SK-N-SH (cell line): ENCODE data around the gene PTMS. TPM values are rescaled to one million over a fixed set of nuclear protein-coding genes. Genes with fewer than 3 reads are reported as not detected.

Experiments
- CTCF ChIA-PET: fragments of 300-600, 350-600 bp; formaldehyde crosslinking; extraction: SDS; loops from one replicate; lab custom pipeline; 2021; lab: Yijun Ruan, JAX
- POLR2A ChIA-PET: fragments of 350-600 bp; sonication (Branson Sonifier 250); formaldehyde crosslinking; extraction: SDS; loops from one replicate; lab custom pipeline; 2020; ENCODE audit warnings: antibody characterized with exemption, inconsistent platforms; lab: Yijun Ruan, JAX
- DNase-seq: peaks from one replicate; pipeline ENCODE4 v3.0.0; 2012
- H2AFZ ChIP-seq: fragments of 200-600 bp; sonication (generic); 2 replicates; pipeline ENCODE4 v1.8.1; 2016; ENCODE audit warnings: antibody characterized with exemption, mild to moderate bottlenecking, low read depth
- H3F3A ChIP-seq: fragments of 200-600 bp; sonication (generic); replicated peaks from 2 replicates; pipeline ENCODE3; 2016; ENCODE audit warnings: antibody characterized with exemption, mild to moderate bottlenecking; ENCODE audit not compliant: insufficient read depth
- H3K27ac ChIP-seq, 2 experiments: fragments of 200-500 bp in 1 of 2; fragments of 200-600 bp in 1 of 2; sonication (Bioruptor generic) in 1 of 2; sonication (generic), shearing (Covaris generic) in 1 of 2; 2 replicates each; pipeline versions ENCODE4 v1.5.1 to v1.6.1; 2014 to 2016; ENCODE audit warnings: low read depth in 2 of 2, inconsistent platforms in 1 of 2, low read length in 1 of 2, mild to moderate bottlenecking in 1 of 2, mixed read lengths in 1 of 2
- H3K27me3 ChIP-seq: fragments of 200-600 bp; sonication (generic), shearing (Covaris generic); 2 replicates; pipeline ENCODE4 v1.6.1; 2016; ENCODE audit warnings: mixed run types; ENCODE audit not compliant: insufficient read depth
- H3K36me3 ChIP-seq, 2 experiments: fragments of 200-500 bp in 1 of 2; fragments of 200-600 bp in 1 of 2; sonication (Bioruptor generic) in 1 of 2; sonication (generic) in 1 of 2; replicated peaks in 1 of 2; 2 replicates each; pipeline versions ENCODE3 to v1.5.1; 2014 to 2016; ENCODE audit warnings: low read length in 1 of 2, mild to moderate bottlenecking in 1 of 2; ENCODE audit not compliant: insufficient read depth in 2 of 2, control insufficient read depth in 1 of 2
- H3K4me1 ChIP-seq, 2 experiments: fragments of 200-500 bp in 1 of 2; fragments of 200-600 bp in 1 of 2; sonication (Bioruptor generic) in 1 of 2; sonication (generic), shearing (Covaris generic) in 1 of 2; 2 replicates each; pipeline versions ENCODE4 v1.5.1 to v1.6.1; 2014 to 2016; ENCODE audit warnings: low read depth in 1 of 2, low read length in 1 of 2, mixed run types in 1 of 2; ENCODE audit not compliant: insufficient read depth in 2 of 2, control insufficient read depth in 1 of 2
- H3K4me2 ChIP-seq: fragments of 200-600 bp; sonication (generic), shearing (Covaris generic); 2 replicates; pipeline ENCODE4 v1.6.1; 2017; ENCODE audit warnings: mixed run types
- H3K4me3 ChIP-seq, 2 experiments: fragments of 200-500 bp in 1 of 2; fragments of 200-600 bp in 1 of 2; sonication (Bioruptor generic) in 1 of 2; sonication (generic), shearing (Covaris generic) in 1 of 2; 2 replicates each; pipeline versions ENCODE4 v1.5.1 to v1.8.1; 2014 to 2016; ENCODE audit warnings: low read depth in 2 of 2, inconsistent platforms in 1 of 2, low read length in 1 of 2, mild to moderate bottlenecking in 1 of 2, mixed read lengths in 1 of 2, moderate library complexity in 1 of 2
- H3K79me2 ChIP-seq: fragments of 200-600 bp; sonication (generic); 2 replicates; pipeline ENCODE4 v1.8.1; 2017; ENCODE audit warnings: mild to moderate bottlenecking; ENCODE audit not compliant: insufficient read depth
- H3K9ac ChIP-seq: fragments of 200-600 bp; sonication (generic); 2 replicates; pipeline ENCODE4 v1.6.1; 2017; ENCODE audit warnings: mixed run types
- H3K9me2 ChIP-seq: fragments of 200-600 bp; sonication (generic); 2 replicates; pipeline ENCODE4 v1.6.1; 2017; ENCODE audit warnings: mixed run types
- H3K9me3 ChIP-seq: fragments of 200-600 bp; sonication (generic); 2 replicates; pipeline ENCODE4 v1.6.1; 2017; ENCODE audit warnings: mixed run types, mild to moderate bottlenecking, moderate library complexity
- H4K20me1 ChIP-seq: fragments of 200-600 bp; sonication (generic); 2 replicates; pipeline ENCODE4 v1.6.1; 2017; ENCODE audit warnings: mild to moderate bottlenecking, mixed run types; ENCODE audit not compliant: insufficient read depth
- ELF1 ChIP-seq: IDR thresholded peaks from 2 replicates; pipeline ENCODE4 v1.4.0; 2012
- EP300 ChIP-seq, 2 experiments: IDR thresholded peaks; 2 replicates each; pipeline versions ENCODE4 v1.4.0 to v1.6.1; 2012; ENCODE audit warnings: borderline replicate concordance in 1 of 2, low read depth in 1 of 2, low read length in 1 of 2
- EZH2phosphoT487 ChIP-seq: fragments of 200-600 bp; sonication (generic); IDR thresholded peaks from 2 replicates; pipeline ENCODE4 v1.6.1; 2017; ENCODE audit warnings: low read depth, mixed run types, mild to moderate bottlenecking, antibody characterized with exemption, moderate library complexity, borderline replicate concordance
- PBX3 ChIP-seq: IDR thresholded peaks from 2 replicates; pipeline ENCODE4; 2012
- POLR2AphosphoS5 ChIP-seq: IDR thresholded peaks from 2 replicates; pipeline ENCODE4 v1.6.1; 2012; ENCODE audit warnings: low read depth, low read length
- RCOR1 ChIP-seq: fragments of 150-350 bp; IDR thresholded peaks from 2 replicates; pipeline ENCODE4 v1.6.1; 2017; ENCODE audit warnings: antibody characterized with exemption, low read length
- RFX5 ChIP-seq: IDR thresholded peaks from 2 replicates; pipeline ENCODE4 v1.6.1; 2012; ENCODE audit warnings: mild to moderate bottlenecking, improper control_type of control experiment, low read length
- SIN3A ChIP-seq: IDR thresholded peaks from 2 replicates; pipeline ENCODE4 v1.6.1; 2012; ENCODE audit warnings: low read depth, mild to moderate bottlenecking, low read length, moderate library complexity, borderline replicate concordance
- TCF12 ChIP-seq: IDR thresholded peaks from 2 replicates; pipeline ENCODE4 v1.4.0; 2012
- TEAD4 ChIP-seq: IDR thresholded peaks from 2 replicates; pipeline ENCODE4 v1.4.0; 2012; ENCODE audit warnings: mild to moderate bottlenecking, borderline replicate concordance; ENCODE audit not compliant: insufficient read depth
- USF1 ChIP-seq: IDR thresholded peaks from 2 replicates; pipeline ENCODE4 v1.4.0; 2012; ENCODE audit warnings: low read depth, borderline replicate concordance
- USF2 ChIP-seq: fragments of 150-350 bp; IDR thresholded peaks from 2 replicates; pipeline ENCODE4 v1.6.1; 2017; ENCODE audit warnings: antibody characterized with exemption, low read length, low read depth, borderline replicate concordance
- YY1 ChIP-seq: IDR thresholded peaks from 2 replicates; pipeline ENCODE4 v1.4.0; 2012; ENCODE audit warnings: low read depth, mild to moderate bottlenecking
- ZBTB33 ChIP-seq: IDR thresholded peaks from 2 replicates; pipeline ENCODE4 v1.4.0; 2012; ENCODE audit warnings: low read depth, borderline replicate concordance
- WGBS: methylation state at CpG from one replicate; pipeline ENCODE4 v1.1.6; 2017; ENCODE audit warnings: low lambda C conversion rate; 5-methylcytosine and 5-hydroxymethylcytosine counted together
- polyA plus RNA-seq, 3 experiments: library from polyadenylated mRNA; depleted of rRNA; stranded (reverse); fragments of >200 nt; gene quantifications; 2 replicates each; pipeline ENCODE4 v1.2.3, GENCODE V29; 2012

Gene PTMS
- polyA plus RNA-seq, 1 of the 3 experiments (the other 2 are of a cell fraction) = 661 TPM

- H3K27me3 ChIP-seq = no peaks in the 10 kb centered on the region
- DNase-seq = no peak
- TF ChIP-seq ZBTB33 (no peak), RCOR1 (no peak), USF1 (no peak)
- H3K27ac ChIP-seq = no peak overlapping the region
- WGBS = 99% methylated on average over 12 of the region's 18 CpGs
- no peak overlapping the region for H3K9ac ChIP-seq
- H3K4me2 ChIP-seq = no peak overlapping the region
- no peaks in the 10 kb centered on the region for H3K9me2 ChIP-seq
- no peaks in the 10 kb centered on the region for H4K20me1 ChIP-seq
- H2AFZ ChIP-seq = no peak overlapping the region
- POLR2A ChIA-PET = no interaction called here
- peaks cover 4% of the 10 kb centered on the region for H3F3A ChIP-seq
- H3K9me3 ChIP-seq = no peaks in the 10 kb centered on the region
- H3K4me1 ChIP-seq = peaks cover 0 to 9% of the 10 kb centered on the region in 2 experiments; a peak in 1 of 4 replicates
- H3K79me2 ChIP-seq = peaks cover 17% of the 10 kb centered on the region; the same call in 1 of the 2 replicates
- no peak overlapping the region for H3K4me3 ChIP-seq
- CTCF ChIA-PET = interaction anchor here (2.0 to 2.1 kb wide), 2 partner anchors 49 to 96 kb away, joined by 4 to 5 read pairs; no protein-coding TSS in a partner anchor
- H3K36me3 ChIP-seq = peaks cover 19 to 46% of the 10 kb centered on the region in 2 experiments
These were observed 37.0 kb upstream of the PTMS start for GRCh38 chr12:6729186-6729585.

- no peaks in the 10 kb centered on the region for H3K27me3 ChIP-seq
- H3K9me3 ChIP-seq = no peaks in the 10 kb centered on the region
- H3K4me1 ChIP-seq = peaks cover 0 to 4% of the 10 kb centered on the region in 2 experiments; a peak in 1 of 4 replicates
- POLR2A ChIA-PET = no interaction called here
- H3K9me2 ChIP-seq = no peaks in the 10 kb centered on the region
- no peak overlapping the region for H3K4me3 ChIP-seq
- no peak overlapping the region for H2AFZ ChIP-seq
- H4K20me1 ChIP-seq = no peaks in the 10 kb centered on the region
- WGBS = 99% methylated on average over 7 of the region's 8 CpGs
- H3K79me2 ChIP-seq = peaks cover 8% of the 10 kb centered on the region; the same call in 1 of the 2 replicates
- H3K9ac ChIP-seq = no peak overlapping the region
- H3K27ac ChIP-seq = no peak overlapping the region
- CTCF ChIA-PET = interaction anchor here (0.7 to 9.5 kb wide), 6 partner anchors 22 to 142 kb away, joined by 3 to 80 read pairs (median 4); partner anchors contain the start of gene MLF2
- peaks cover 4% of the 10 kb centered on the region for H3F3A ChIP-seq
- peaks cover 19 to 49% of the 10 kb centered on the region in 2 experiments for H3K36me3 ChIP-seq
- TF ChIP-seq PBX3 (no peak), EP300 (IDR thresholded peaks at IDR 0.05; ENCODE audit: borderline replicate concordance in 1 of 2, low read depth in 1 of 2, low read length in 1 of 2) (no peak), YY1 (no peak), EZH2phosphoT487 (no peak), USF2 (no peak), POLR2AphosphoS5 (no peak), ELF1 (no peak), TEAD4 (no peak), RFX5 (no peak), SIN3A (no peak), TCF12 (no peak)
- DNase-seq = no peak
- H3K4me2 ChIP-seq = no peak overlapping the region
These were observed 36.0 kb upstream of the PTMS start for GRCh38 chr12:6730169-6730568.
